ENCODE results near the gene ALOX12. TPM values are rescaled to one million over a fixed set of nuclear protein-coding genes. Genes with fewer than 3 reads are reported as not detected.

The ALOX12 gene
- total RNA-seq, 6 experiments from 2014 or later: not detected

DNA sequence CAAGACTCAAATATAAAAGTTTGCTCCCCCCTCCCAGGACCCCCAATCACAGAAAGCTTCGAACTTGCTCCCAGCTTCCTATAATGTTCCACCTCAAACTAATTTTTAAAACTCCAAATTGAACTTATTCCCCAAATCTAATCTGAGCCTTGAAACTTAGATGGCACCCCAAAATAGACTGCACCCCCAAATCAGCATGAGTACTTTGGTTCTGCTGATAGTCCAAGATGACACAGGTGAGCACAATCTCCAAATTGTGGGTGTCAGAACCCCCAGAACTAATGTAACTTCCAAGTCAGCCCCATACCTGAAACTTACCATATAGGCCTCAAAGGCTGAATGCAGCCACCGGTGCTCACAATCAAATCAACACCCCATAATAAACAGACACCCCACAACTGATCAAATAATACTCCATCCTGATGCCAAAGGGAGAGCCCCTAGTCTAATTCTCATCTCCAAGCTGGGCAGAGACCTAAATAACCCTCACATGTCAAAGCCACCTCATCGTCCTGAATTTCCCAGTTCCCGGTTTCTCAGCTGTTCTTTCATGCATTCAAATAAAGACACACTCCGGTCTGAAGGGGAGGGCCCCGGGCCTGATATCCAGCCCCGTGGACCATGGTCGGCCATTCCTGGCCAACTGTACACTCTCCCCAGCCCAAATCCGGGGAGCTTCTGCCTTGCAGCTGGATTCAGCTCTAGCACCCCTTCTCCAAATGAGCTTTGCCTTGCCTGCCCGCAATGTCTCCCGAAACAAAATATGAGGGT is 25.2 kb downstream of the ALOX12 start:
- Mint-ChIP-seq H3K4me3 (peak overlapping the region; percentile 53; the same call in 1 of the 2 replicates), H3K36me3 (ENCODE audit: low read depth) (no peaks in the 10 kb centered on the region), H3K27me3 (ENCODE audit: insufficient read depth) (peaks cover 7% of the 10 kb centered on the region), H3K9me3 (no peaks in the 10 kb centered on the region), H3K4me1 (ENCODE audit: low read depth) (peaks cover 14% of the 10 kb centered on the region), H3K27ac (no peak overlapping the region)
- TF ChIP-seq, protein P1, sequence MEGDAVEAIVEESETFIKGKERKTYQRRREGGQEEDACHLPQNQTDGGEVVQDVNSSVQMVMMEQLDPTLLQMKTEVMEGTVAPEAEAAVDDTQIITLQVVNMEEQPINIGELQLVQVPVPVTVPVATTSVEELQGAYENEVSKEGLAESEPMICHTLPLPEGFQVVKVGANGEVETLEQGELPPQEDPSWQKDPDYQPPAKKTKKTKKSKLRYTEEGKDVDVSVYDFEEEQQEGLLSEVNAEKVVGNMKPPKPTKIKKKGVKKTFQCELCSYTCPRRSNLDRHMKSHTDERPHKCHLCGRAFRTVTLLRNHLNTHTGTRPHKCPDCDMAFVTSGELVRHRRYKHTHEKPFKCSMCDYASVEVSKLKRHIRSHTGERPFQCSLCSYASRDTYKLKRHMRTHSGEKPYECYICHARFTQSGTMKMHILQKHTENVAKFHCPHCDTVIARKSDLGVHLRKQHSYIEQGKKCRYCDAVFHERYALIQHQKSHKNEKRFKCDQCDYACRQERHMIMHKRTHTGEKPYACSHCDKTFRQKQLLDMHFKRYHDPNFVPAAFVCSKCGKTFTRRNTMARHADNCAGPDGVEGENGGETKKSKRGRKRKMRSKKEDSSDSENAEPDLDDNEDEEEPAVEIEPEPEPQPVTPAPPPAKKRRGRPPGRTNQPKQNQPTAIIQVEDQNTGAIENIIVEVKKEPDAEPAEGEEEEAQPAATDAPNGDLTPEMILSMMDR (IDR thresholded peaks at IDR 0.05): no peak
- DNase-seq: no peak

DNA sequence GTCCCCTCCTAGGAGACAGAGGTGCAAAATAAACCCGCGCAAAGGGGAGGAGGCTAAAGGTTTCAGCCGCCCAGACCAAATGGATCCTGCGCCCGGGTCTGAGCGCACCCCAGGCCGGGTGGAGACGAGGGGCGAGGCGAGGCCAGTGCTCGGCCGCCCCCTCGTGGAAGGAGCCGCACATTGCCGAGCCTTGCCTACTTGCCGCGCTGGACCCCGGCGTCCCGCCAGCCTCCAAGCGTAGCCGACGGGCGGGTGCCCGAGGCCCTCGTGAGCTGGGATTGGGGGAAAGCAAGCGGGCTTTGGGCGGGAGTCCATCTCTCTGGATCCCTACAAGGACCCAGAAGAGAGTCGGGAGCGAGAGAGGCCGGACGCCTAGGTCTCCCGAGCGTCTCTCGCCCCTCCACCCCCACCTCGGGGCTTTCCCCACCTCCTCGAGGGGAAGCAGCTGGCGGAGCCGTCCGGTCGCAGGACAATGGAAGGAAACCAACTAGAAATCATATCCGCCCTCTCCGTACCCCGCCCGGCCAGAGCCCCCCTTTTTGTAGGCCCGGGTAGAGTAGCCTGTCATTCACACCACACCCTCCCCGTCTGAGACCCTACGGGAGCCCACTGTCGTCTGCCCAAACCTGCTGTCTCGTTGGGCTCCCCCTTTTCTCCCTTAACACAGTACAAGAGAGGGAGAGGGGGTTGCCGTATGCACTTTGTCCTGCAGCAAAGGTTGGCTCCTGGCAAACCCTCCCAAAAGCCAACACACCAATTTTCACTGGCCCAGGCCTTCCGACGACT is 26.3 kb downstream of the ALOX12 start:
- peaks cover 12% of the 10 kb centered on the region; the same call in 1 of the 2 replicates for H3K4me1 Mint-ChIP-seq (ENCODE audit: low read depth)
- no peaks in the 10 kb centered on the region for H3K9me3 Mint-ChIP-seq
- DNase-seq: no peak
- peak overlapping the region; percentile 53 for H3K4me3 Mint-ChIP-seq
- H3K27ac Mint-ChIP-seq: no peak overlapping the region
- TF ChIP-seq, protein P1 (IDR thresholded peaks at IDR 0.05): peak; percentile 96
- peaks cover 7% of the 10 kb centered on the region for H3K27me3 Mint-ChIP-seq (ENCODE audit: insufficient read depth)
- no peaks in the 10 kb centered on the region for H3K36me3 Mint-ChIP-seq (ENCODE audit: low read depth)

DNA sequence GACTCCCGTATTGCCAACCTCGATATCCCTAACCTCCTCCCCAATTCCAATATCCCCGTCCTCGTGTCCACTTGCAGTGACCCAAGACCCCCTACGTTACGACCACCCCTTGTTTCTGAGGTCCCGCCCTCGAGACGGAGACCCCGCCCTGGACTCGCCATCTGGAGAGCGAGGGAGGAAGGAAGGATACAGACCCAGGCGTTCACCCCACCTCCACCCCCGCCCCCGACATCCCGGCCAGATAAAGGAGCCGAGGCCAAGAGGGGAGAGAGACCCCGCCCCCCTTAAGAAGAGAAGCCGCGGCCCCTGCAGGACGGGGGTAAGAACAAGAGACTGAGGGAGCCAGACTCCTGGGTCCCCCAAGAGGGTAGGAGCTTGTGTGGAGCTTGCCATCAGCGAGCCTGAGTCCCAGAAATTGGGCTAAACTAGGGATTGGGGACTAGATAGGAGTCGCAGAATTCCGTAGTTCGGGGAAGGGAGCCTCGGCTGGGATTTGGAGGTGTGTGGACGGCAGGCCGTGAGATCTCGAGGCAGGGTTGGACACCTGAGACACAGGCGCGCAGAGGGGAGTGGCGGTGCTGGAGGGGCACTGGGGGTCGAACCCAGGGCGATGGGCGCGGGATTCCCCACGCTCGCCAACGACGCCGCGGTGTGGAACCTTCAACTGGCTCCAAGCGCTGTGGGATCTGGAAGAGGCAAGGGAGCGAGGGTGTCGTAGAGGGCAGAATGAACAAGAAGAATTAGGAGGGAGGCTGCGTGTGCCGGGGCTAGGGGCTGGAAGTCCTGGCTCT is 27.1 kb downstream of the ALOX12 start, which contains the start of gene BCL6B:
Gene BCL6B, plus strand, starts transcription at position 270 of the 791 bp plus-strand sequence. CDS start 622 bp downstream, outside the sequence.
- Mint-ChIP-seq H3K36me3 (ENCODE audit: low read depth) (no peaks in the 10 kb centered on the region), H3K4me1 (ENCODE audit: low read depth) (peaks cover 12% of the 10 kb centered on the region; the same call in 1 of the 2 replicates), H3K4me3 (peak within 1 kb of the TSS; percentile 53), H3K27me3 (ENCODE audit: insufficient read depth) (peaks cover 7% of the 10 kb centered on the region), H3K9me3 (no peaks in the 10 kb centered on the region), H3K27ac (no peak within 1 kb of the TSS)
- no peak for DNase-seq
- TF ChIP-seq, protein P1 (IDR thresholded peaks at IDR 0.05): no peak

GRCh38 chr17:7023576-7024401 is 27.9 kb downstream of the ALOX12 start:
- TF ChIP-seq, protein P1 (IDR thresholded peaks at IDR 0.05): no peak
- DNase-seq: no peak
- Mint-ChIP-seq H3K9me3 (no peaks in the 10 kb centered on the region), H3K27me3 (ENCODE audit: insufficient read depth) (peaks cover 11% of the 10 kb centered on the region), H3K27ac (no peak overlapping the region), H3K4me3 (no peak overlapping the region), H3K4me1 (ENCODE audit: low read depth) (peaks cover 12% of the 10 kb centered on the region; the same call in 1 of the 2 replicates), H3K36me3 (ENCODE audit: low read depth) (no peaks in the 10 kb centered on the region)

Measured in HFFc6 (cell line).